HuH-7 (cell line): Measurements from ENCODE around the gene CWC27.

Experiments
- DNase-seq: peaks from one replicate; pipeline ENCODE4 v3.0.0; 2011; ENCODE audit warnings: low spot score

CWC27 gene

DNA sequence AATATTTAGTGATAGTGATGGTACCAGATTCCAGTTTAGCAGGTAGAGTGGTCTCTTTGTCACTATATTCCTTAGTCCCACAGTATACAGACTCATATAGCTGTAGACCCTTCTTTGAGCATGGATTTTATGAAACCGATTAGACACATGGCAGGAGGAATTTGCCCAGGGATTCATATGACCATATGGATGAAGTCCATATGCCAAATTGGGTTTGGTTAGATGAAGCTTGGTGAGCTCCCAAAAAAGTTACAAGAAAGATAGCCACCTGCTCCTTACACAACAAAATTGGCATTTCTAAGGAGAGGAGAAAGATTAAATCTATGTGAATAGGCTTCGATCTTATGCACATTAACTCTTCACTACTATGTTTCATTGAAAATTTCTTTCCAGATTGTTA, 211.4 kb downstream of the CWC27 start:
- DNase-seq = no peak

DNA sequence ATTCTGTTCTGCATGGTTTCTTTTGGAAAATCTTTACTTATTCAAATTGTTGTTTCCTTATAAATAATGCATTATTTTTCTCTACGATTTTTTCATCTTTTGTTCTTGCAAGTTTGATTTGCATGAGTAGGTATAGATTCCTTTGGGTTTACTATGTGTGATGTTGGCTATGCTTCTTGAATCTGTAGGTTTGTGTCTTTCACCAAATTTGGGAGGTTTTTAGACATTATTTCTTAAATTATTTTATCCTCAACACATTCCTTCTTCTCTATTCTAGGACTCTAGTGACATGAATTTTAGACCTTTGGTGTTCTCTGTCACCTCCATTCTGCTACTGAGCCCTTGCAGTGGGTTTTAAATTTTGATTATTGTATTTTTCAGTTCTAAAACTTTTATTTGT, 219.0 kb downstream of the CWC27 start:
- DNase-seq = no peak

DNA sequence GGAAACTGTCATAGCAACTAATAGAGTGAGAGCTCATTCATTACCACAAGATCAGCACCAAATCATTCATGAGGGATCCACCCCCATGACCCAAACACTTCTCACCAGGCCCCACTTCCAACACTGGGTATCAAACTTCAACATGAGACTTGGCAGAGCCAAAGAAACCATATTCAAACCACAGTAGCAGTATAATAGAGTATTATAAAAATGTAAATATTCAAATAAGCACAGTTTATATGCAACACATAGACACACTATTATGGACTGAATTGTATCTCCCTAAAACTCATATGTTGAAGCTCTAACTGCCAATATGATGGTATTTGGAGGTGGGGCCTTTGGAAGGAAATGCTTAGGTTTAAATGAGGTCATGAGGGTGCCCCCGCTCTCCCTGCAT, 240.5 kb downstream of the CWC27 start:
- no peak for DNase-seq

DNA sequence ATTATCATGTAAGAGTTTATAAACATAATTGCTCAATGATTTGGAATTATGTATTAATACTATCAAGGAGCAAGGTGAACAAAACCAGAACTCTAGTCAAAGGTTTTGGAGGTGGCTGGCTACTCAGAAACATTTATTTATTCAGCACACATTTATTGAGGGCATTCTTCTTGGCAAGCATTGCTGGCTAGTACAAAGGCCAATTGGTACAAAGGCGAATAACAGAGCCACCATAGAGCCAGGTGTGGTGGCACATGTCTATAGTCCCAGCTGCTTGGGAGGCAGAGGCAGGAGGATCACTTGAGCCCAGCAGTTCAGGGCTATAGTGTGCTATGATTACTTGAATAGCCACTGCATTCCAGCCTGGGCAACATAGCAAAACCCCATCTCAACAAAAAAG, 242.1 kb downstream of the CWC27 start:
- no peak for DNase-seq

DNA sequence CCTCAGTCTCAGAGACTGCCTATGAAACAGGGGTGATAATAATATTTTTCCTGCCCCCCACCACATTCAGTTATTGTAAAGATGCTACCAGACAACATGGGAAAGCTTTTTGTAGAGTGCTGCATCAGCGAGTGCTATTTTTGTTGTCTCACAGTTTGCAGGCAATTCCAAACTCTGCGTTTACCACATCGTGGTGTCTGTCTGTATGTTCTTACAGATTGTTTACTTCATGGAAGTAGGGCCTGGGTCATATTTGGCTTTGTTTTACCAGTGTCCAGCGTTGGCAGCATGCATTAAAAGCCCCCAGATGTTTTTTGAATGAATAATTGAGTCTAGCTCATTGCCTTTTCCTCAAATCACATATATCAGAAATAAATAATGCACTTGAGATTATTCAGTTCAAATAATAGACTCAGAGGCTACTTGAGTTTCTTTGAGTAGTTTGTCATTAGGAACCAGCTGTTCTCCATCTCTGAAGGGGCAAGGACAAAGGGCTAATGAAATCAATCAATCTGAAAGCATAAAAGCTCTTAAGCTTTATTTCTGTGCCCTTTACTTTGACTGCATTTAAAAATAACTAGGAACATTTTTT, 243.7 kb downstream of the CWC27 start:
- no peak for DNase-seq

DNA sequence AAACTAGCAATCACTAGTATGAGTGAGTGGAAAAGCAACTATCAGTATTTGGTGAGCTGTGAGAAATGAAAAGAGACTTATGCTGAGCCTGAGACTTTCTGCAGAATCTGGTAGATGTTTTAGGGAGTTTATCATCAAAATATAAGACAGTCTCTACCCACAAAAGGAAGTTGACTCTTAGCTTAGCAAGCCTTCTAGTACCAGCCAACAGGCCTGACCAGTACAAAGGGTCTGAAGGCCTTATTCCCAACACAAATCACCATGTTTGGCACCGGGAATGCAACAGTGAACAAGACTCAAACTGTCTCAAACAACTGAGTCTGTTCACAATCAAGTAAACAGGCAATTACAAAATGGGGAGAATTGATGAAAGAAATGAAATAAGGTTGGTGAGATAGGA, 244.4 kb downstream of the CWC27 start:
- no peak for DNase-seq

DNA sequence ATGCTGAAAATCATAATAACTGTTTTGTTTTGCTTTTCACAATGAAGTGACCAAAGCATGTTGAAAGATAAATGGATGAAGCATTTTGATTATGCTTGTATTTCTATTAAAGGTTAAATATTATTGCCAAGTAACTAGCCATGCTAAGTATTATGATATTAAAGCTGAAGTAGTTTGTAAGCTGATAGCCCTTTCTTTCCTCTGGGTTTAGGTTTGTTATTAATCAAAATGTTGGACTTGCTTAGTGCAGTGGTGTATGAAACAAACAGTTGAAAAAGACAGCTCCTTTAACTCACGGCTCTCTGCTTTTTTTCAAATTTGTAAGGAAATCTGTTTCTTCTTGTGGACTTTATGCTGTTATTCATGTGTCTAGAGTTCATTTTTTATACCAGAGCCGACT, 246.0 kb downstream of the CWC27 start:
- DNase-seq = no peak

DNA sequence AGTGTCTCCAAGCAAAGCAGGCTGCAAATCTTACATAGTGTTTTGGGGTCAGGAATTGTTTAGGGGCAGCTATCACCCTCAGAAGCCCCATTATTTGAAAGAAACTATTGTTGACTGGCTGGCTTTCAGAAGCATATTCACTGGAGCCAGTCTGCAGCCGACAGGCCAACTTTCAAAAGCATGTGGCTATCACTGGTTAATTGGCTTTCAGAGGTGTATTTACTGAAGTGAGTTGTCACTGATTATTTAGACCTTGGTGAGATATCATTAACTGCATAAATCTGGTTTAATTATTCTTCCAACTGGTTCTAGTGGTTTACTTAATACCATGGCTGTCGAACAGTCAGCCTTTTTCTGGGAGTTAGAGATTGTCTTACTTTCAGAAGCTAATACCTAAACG, 247.0 kb downstream of the CWC27 start:
- DNase-seq = no peak

DNA sequence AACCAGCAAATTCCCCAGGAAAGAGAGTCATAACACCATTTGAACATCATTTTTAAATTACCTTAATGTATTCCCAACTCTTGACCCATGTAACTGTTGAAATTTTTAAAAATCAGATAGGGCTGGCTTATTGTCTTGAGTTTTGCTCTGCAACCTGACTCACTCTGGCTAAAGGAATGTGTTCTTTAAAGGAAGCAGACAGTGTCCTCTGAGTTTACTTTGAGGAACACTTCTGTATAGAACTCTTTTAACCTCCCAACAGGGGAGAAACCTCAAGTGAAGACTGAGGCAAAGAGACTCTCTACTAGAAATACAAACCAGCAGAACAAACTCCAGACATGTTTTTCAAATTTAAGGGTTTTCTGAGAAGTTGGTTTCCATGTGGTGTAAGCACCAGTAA, 248.9 kb downstream of the CWC27 start:
- DNase-seq = no peak

DNA sequence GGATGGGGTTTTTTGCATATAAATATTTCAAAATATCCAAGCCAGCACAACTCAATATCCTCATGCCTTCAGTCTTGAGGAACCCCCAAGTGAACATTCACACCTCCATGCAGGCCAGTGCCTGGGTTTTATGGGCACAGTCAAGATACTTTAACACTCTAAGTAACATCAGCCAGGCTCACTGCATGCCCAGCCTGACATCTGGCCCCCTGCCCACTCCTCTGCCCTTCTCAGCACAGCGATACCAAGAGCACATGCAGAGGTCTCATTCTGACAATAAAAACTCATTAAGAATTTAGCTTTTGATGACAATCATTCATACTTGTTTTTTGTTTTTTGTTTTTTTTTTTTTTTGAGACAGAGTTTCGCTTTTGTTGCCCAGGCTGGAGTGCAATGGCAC, 250.0 kb downstream of the CWC27 start:
- DNase-seq = no peak

DNA sequence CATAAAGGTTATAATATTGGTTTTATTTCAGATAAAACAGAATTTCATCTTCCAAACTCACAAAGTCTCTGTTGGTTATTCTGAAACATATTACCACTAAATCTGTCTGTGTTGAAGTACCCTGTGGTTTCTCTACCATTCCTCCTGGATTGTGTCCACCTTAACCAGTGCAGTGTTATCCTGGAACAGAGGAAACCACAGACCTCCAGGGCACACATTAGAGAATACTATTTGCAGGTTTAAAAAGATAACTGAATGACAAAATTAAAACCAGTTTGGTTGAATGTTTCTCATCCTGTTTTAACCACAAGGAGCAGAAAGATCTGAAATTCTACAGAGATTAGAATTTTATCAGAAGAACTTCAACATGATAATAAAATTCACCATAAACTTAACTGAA, 251.8 kb downstream of the CWC27 start:
- DNase-seq = no peak

DNA sequence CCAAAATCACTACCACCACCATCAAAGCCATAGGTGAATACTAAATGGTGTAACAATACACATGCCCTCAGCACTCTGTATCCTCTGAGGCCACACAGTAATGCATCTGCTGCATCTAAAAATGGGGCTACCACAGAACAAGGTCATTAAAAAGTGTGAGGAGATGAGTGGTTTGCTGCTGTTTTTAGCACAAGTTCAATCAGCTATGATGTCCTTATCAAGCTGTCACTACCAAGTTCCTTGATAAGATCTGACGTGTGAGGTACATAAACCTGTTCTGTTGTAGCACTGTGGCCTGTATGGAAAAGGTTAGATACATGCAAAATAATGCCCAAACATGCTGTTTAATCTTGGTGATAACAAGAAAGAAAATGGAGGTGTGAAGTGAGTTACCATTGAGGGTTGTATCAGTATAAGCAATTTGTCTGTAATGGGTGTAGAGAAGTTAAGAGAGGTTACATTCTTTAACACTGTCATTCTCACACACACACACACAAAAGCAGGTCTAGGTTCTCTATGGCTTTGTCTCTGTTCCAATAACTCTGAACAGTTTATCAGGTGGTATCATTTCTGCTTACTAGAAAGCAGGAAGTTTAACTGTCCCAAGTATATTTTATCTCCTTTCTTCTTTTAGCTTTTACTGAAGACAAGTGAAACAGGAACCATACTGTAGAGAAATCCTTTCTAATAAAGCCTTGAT, 252.9 kb downstream of the CWC27 start:
- DNase-seq = no peak

DNA sequence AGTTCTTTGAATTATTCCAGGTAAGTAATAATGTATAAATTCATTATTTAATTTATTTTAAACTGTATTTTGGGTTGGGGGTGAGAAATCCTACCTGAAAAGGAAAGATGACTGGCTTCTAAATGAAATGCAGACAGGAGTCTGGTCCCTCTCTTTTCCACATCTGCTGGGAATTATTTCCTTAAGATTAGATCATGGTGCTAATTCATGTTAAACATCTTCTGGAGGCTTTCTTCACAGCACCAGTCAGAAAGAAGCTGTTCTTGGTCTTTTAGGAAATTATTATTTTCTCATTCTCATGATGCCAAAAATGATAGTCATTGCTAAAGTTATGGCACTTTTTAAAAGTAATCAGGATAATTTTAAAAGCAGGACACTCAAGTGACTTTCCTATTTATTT, 254.2 kb downstream of the CWC27 start:
- no peak for DNase-seq

DNA sequence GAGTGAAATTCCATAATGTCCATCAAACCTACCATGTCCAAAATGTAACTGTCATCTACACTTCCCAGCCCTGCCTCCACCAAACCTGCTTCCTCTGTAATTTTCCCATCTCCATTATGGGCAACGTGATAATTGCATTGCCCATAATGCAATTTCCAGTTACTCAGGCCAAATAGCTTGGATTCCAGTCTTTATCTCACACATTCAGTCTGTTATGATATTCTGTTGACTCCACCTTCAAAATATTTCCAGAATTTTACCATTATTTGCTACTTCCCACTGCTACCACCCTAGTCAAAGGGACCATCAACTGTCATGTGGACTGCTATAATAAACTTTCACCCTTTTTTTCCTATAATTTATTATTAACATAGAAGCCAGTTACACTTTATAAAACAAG, 256.0 kb downstream of the CWC27 start:
- DNase-seq = no peak

DNA sequence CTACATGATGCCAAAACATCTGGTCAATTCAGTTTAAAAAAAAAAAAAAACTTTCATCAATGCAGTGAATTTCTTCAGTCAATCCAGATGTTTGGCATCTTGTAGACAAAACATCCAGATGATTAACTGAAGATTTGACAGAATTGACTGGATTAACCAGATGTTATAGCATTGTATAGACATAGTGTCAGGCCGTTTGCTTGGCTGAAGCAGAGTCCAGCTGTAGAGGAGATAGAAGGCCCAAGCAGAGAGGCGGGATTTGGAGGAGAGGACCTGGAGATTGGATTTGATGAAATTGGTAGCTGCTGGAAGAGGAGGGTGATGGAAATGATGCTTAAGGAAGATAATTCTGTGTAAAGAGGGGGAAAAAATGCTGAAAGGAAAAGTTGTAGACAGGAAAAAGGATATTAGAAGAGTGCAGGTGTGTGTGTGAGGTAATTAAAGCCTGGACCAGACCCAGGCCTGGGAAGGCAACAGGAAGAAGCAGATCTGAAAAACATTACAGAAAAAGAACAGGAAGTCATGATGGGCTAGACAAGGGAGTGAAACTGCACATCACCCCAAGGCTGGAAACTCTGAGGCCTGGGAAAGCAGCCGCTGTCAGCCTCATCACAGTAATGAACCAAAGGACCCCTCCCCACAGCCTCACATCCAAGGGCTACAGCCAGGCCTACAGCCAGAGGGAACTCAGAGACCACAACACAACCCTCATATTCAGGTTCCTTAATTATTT, 258.3 kb downstream of the CWC27 start:
- DNase-seq = no peak

DNA sequence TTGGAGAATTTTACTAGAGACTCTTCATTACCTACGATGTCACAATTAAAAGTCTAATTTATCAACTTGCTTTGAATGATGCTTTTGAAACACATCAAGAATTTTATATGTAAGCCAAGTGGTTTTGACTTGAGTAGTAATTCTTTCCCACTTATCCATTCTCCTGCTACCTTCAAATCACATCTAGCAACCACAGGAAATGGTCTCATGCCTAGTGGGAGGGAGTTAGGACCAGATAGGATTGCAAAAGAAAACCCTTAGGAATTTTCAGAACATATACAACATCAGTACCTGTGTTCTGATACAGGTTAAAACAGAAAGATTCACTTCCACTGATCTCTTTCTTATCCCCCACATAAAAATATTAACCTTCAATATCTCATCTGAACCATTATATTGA, 260.4 kb downstream of the CWC27 start:
- DNase-seq = no peak

DNA sequence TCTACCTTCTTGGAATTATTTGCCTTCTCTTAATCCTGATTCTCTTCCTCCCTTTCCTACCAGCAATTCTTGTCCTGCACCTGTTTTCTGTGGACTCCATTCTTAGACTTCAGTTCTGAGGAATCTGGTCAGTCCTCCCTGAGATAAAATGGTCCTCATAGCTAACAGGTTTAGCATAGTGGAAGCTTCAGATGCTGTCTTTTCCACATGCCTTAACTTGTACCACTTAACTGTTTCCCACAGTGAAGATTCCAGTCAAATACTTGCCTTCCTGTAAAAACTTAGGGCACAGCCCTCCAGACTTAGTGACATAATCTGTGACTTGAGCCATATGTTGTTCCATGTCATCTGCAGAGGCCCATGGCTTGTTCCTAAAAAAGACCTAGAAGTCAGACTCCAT, 261.3 kb downstream of the CWC27 start:
- DNase-seq = no peak

DNA sequence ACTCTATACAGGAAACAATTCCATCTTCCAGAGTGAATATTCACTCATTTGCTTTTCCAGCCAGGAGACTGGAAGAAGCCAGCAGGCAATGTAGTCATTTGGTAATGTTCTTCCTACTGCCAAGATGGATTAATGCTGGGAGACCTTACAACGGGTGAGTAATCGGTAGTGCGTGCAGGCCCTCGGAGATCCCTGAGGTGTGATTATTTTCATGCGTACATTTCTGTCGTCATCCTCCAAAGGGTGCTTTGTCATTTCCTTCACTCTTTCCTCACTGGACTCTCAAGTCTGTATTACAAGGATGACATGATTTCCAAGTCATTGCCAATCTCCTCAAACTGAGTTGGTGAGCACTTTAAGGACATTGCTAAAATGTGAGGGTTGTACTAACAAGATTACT, 263.5 kb downstream of the CWC27 start:
- DNase-seq = no peak

DNA sequence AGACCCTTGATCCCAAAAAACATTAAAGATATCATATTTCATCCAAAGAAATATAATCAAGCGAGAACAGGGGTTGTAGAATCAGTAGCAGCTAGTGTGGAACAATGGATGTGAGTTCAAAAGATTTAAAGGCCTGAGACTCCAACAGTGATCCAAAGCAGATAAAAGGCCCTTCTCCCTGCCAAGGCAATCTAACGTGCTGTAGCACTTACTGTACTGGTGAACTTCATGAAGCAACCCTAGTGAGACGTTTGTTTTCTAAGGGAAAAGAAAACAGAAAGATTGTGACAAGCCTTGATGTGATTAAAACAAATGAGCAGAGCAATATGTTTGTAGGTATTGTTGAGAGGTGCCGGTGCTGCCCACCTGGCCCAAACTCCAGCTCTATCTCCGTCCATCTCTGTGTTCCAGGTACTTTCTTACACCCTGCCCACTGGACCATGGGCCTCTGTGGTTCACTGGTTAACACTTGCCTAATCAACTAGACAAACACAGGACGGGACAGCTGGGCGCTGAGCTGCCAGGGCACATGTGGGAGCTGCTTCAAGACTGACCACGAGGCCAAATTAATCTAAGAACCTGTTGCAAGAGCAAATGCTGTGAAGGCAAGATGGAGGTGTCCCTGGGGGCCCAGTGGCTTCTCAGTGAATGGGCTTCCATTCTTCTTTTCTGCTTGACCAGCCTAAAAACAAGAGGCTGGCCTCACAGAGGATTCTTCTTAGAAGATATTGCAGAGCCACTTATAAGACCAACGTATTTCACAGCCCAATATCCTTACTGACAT, 265.5 kb downstream of the CWC27 start:
- no peak for DNase-seq

DNA sequence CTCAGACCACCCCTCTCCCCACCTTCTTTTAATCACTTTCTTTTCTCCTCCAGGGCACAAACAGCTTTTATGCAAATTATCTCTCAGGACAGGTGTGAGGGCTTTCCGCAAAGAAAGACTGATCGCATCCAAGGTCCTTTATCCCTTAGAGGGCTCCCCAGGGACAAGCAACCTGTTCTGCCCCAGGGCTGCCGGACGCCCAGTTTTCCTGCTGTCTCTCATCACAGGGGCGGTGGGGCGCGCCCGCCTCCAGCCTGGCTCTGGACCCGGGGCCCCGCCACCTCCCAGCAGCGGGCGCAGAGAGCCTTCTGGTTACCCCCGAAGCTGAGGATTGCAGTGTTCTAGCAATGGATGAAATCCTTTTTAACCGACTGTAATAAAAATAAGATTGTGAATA, 266.1 kb downstream of the CWC27 start:
- DNase-seq = no peak

DNA sequence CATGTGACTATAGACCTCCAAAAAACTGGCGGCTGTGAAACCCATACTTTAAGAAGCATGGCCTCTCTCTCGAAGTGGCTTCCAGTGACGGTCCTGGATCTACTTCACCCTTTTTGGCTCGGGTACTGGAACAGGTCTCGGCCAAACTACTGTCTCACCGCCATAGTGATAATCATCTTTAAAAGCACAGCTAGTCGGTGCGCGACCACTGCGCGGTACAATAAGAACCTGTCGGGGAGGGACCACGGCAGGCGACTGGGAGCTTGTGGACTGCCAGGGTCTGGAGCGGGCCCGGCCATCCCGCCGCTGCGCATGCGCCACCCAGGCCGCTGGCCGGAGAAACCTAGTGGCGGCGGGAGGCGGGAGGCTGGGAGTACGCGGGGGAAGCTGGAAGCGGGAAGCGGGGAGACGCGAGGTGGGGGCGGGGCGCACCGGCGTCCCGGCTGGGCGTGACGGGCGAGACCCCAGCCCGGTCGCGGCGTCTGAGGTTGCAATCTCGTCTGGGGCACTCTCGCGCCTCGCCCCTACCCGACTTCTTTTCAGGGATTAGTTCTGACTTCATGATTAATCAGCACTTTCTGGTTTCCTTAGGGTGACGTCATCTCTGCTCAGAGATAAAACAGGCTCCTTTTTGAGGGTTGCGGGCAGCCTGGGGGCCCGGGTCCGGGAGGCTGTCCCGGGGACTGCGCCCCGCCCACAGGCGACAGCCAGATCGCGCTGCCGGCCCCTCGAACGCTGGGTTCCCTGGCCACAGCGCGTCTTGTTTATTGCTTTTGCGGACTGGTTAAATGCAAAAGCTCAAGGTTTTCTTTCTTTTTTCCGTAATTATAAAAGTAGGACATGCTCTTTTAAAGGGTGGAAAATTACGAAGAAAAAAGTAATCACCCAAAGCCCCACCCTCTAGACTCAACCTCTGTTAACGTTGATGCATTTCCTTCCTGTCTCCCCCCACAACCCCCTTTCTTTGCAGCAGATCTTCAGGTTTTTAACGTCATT, 266.8 kb downstream of the CWC27 start:
- peak; percentile 92 for DNase-seq
